ENCODE measurements around the gene SNX24. TPM values are rescaled to one million over a fixed set of nuclear protein-coding genes. Genes with fewer than 3 reads are reported as not detected.

SNX24 gene
- polyA plus RNA-seq, 3 donors = 3.5 to 10.6 (median 8.0) TPM

DNA sequence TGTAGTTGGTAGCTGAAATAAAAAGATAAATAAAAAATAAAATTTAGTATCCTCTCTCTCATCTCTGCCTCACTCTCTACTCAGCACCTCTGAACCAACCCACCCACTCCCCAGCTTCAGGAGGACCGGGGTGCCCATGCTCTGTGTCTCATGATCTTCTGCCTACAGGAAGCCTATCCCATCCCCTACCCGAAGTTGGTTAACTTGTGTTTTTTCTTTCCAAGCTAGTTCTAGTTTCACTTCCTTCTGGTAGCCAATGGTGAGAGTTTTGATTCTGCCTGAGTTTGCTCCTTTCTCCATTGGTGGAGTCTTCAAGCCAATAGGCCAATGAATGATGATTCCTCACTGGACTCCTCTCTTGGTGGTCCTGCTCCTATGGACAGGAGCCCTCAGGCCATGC lies 32.1 kb downstream of the SNX24 start:
- H3K27ac Mint-ChIP-seq = peak overlapping the region; percentile 35 to 90 (median 74)
- Histone ChIP-seq H3K27ac (ENCODE audit: low read depth in 1 of 2, low read length in 2 of 2) (peak overlapping the region in 1 of 2 donors; percentile 51), H4K20me1 (ENCODE audit: insufficient read depth, low read length) (no peaks in the 10 kb centered on the region), H3K4me1 (ENCODE audit: control insufficient read depth in 1 of 2, insufficient read depth in 2 of 2, low read length in 2 of 2) (peaks cover 17 to 24% of the 10 kb centered on the region in 2 donors), H3K4me2 (replicated peaks; ENCODE audit: extremely low read depth, low read length, poor library complexity, severe bottlenecking) (peak overlapping the region; percentile 51), H3K4me3 (replicated peaks in 1 of 3; ENCODE audit: low read depth in 2 of 3, low read length in 3 of 3) (peak overlapping the region in 1 of 3 experiments; percentile 23), H3K9ac (ENCODE audit: insufficient read depth, low read length, poor library complexity, severe bottlenecking) (no peak overlapping the region), H3K79me2 (ENCODE audit: insufficient read depth, low read length) (no peaks in the 10 kb centered on the region), H2AFZ (ENCODE audit: insufficient read depth, low read depth, low read length, poor library complexity, severe bottlenecking) (peak overlapping the region; percentile 18), H3K36me3 (replicated peaks in 1 of 2; ENCODE audit: control insufficient read depth in 1 of 2, insufficient read depth in 2 of 2, low read length in 2 of 2) (no peaks in the 10 kb centered on the region), H3K9me3 (replicated peaks in 1 of 2; ENCODE audit: control insufficient read depth in 1 of 2, insufficient read depth in 1 of 2, low read length in 2 of 2) (peaks cover 0 to 3% of the 10 kb centered on the region in 2 donors), H3K27me3 (ENCODE audit: control insufficient read depth in 2 of 2, insufficient read depth in 2 of 2, low read length in 2 of 2) (no peaks in the 10 kb centered on the region)
- peaks cover 25% of the 10 kb centered on the region for H3K4me1 Mint-ChIP-seq
- H3K9me3 Mint-ChIP-seq = peaks cover 0 to 8% (median 3%) of the 10 kb centered on the region in 7 donors
- peak; percentile 25 to 60 (median 49) for DNase-seq
- H3K4me3 Mint-ChIP-seq = peak overlapping the region in 1 of 2 donors; percentile 87
- TF ChIP-seq, protein P1, sequence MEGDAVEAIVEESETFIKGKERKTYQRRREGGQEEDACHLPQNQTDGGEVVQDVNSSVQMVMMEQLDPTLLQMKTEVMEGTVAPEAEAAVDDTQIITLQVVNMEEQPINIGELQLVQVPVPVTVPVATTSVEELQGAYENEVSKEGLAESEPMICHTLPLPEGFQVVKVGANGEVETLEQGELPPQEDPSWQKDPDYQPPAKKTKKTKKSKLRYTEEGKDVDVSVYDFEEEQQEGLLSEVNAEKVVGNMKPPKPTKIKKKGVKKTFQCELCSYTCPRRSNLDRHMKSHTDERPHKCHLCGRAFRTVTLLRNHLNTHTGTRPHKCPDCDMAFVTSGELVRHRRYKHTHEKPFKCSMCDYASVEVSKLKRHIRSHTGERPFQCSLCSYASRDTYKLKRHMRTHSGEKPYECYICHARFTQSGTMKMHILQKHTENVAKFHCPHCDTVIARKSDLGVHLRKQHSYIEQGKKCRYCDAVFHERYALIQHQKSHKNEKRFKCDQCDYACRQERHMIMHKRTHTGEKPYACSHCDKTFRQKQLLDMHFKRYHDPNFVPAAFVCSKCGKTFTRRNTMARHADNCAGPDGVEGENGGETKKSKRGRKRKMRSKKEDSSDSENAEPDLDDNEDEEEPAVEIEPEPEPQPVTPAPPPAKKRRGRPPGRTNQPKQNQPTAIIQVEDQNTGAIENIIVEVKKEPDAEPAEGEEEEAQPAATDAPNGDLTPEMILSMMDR (IDR thresholded peaks at IDR 0.05) = no peak
- peaks cover 4 to 9% of the 10 kb centered on the region in 2 donors for H3K36me3 Mint-ChIP-seq
- intact Hi-C loops (cut with micrococcal nuclease) = no loop called here
- WGBS (ENCODE audit: insufficient coverage) = no CpG with 5 or more reads among the region's 2 CpGs
- peaks cover 0 to 2% (median 0%) of the 10 kb centered on the region in 3 donors for H3K27me3 Mint-ChIP-seq (ENCODE audit: low read depth in 3 of 3)

DNA sequence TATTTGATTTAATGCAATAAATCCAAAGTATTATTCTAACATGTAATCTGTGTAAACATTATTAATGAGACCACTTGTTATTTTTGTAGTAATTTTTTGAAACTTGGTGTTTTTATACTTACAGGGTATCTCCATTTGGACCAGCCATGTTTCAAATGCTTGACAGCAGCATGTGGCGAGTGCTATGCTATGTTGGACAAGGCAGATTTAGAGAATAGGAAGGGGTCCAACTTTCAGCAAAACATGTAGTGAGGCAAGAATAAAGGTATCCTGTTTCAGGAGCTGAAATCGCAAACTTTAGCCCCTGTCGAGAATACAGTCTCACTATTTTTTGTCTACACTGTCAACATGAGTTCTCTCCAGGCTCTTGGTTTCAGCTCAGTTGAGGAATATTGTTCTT lies 33.7 kb downstream of the SNX24 start:
- no peaks in the 10 kb centered on the region for H3K27me3 ChIP-seq (ENCODE audit: control insufficient read depth in 2 of 2, insufficient read depth in 2 of 2, low read length in 2 of 2)
- intact Hi-C loops (cut with micrococcal nuclease) = no loop called here
- Mint-ChIP-seq H3K36me3 (peaks cover 4 to 6% of the 10 kb centered on the region in 2 donors), H3K27ac (no peak overlapping the region), H3K4me1 (peaks cover 28% of the 10 kb centered on the region), H3K27me3 (ENCODE audit: low read depth in 3 of 3) (peaks cover 0 to 2% (median 0%) of the 10 kb centered on the region in 3 donors), H3K4me3 (no peak overlapping the region), H3K9me3 (peaks cover 0 to 8% (median 3%) of the 10 kb centered on the region in 7 donors)
- 100% methylated on average over 1 of the region's 3 CpGs for WGBS (ENCODE audit: insufficient coverage)
- no peak overlapping the region for H3K4me2 ChIP-seq (replicated peaks; ENCODE audit: extremely low read depth, low read length, poor library complexity, severe bottlenecking)
- H3K27ac ChIP-seq (ENCODE audit: low read depth in 1 of 2, low read length in 2 of 2) = no peak overlapping the region
- DNase-seq = no peak
- no peaks in the 10 kb centered on the region for H3K36me3 ChIP-seq (replicated peaks in 1 of 2; ENCODE audit: control insufficient read depth in 1 of 2, insufficient read depth in 2 of 2, low read length in 2 of 2)
- H3K4me1 ChIP-seq (ENCODE audit: control insufficient read depth in 1 of 2, insufficient read depth in 2 of 2, low read length in 2 of 2) = peaks cover 17 to 20% of the 10 kb centered on the region in 2 donors
- no peak overlapping the region for H3K4me3 ChIP-seq (replicated peaks in 1 of 3; ENCODE audit: low read depth in 2 of 3, low read length in 3 of 3)
- H4K20me1 ChIP-seq (ENCODE audit: insufficient read depth, low read length) = no peaks in the 10 kb centered on the region
- TF ChIP-seq, protein P1 (IDR thresholded peaks at IDR 0.05) = no peak
- H2AFZ ChIP-seq (ENCODE audit: insufficient read depth, low read depth, low read length, poor library complexity, severe bottlenecking) = no peak overlapping the region
- H3K79me2 ChIP-seq (ENCODE audit: insufficient read depth, low read length) = no peaks in the 10 kb centered on the region
- peaks cover 0 to 3% of the 10 kb centered on the region in 2 donors for H3K9me3 ChIP-seq (replicated peaks in 1 of 2; ENCODE audit: control insufficient read depth in 1 of 2, insufficient read depth in 1 of 2, low read length in 2 of 2)
- no peak overlapping the region for H3K9ac ChIP-seq (ENCODE audit: insufficient read depth, low read length, poor library complexity, severe bottlenecking)

Data from CD14-positive monocyte (primary cell).